ENCODE measurements around the gene TOX3.

The TOX3 gene

DNA sequence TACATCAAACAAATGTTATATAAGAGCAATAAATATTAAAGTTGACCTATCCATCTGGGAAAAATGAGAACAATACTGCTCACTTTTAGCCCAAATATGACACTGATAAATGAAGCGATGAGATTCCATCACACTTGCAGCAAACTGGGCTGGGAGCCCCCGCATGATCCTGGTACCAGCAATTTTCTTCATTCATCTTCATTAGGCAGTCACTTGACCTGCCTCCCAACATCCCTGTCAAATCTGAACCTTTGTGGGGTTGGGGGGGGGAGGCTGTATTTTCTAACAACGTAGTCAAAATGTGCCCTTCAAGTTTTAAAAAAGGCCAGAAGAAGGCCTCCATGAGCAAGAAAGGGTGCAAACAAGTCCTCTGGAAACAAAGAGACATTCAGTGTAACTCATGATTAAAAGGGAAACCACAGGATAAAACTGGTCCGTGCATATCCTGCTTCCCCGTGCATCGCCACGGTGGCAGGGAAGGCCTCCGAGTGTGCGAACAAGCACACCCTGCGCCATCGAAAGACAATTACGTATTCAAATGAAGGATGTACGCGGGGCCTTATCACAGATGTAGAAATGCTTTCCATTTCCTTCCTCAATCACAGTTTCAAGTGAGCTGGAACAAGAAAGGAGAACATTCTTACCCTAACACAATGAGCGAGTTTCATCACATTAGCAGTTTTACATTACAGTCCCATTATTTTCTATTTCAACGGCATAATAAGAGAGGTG lies 48.4 kb downstream of the TOX3 start:
- H2AFZ ChIP-seq (ENCODE audit: low read length), result no peak overlapping the region
- H3K4me1 ChIP-seq (ENCODE audit: insufficient read depth, low read length, severe bottlenecking), result no peaks in the 10 kb centered on the region
- no peak overlapping the region for H3K4me2 ChIP-seq (ENCODE audit: low read length)
- H3F3A ChIP-seq (ENCODE audit: insufficient read depth, low read length), result no peaks in the 10 kb centered on the region
- H3K36me3 ChIP-seq (ENCODE audit: insufficient read depth, low read length), result no peaks in the 10 kb centered on the region
- H3K9me2 ChIP-seq (ENCODE audit: low read depth, low read length), result no peaks in the 10 kb centered on the region
- H3K4me3 ChIP-seq (ENCODE audit: low read depth, low read length, poor library complexity, severe bottlenecking), result no peak overlapping the region
- H3K9me3 ChIP-seq (ENCODE audit: low read length), result no peaks in the 10 kb centered on the region
- H3K9ac ChIP-seq (ENCODE audit: low read length), result no peak overlapping the region
- H3K27ac ChIP-seq (ENCODE audit: low read depth, low read length, poor library complexity, severe bottlenecking), result no peak overlapping the region
- no peak for TF ChIP-seq EZH2 (IDR thresholded peaks at IDR 0.05; ENCODE audit: borderline replicate concordance, low read length)
- TF ChIP-seq, protein P1, sequence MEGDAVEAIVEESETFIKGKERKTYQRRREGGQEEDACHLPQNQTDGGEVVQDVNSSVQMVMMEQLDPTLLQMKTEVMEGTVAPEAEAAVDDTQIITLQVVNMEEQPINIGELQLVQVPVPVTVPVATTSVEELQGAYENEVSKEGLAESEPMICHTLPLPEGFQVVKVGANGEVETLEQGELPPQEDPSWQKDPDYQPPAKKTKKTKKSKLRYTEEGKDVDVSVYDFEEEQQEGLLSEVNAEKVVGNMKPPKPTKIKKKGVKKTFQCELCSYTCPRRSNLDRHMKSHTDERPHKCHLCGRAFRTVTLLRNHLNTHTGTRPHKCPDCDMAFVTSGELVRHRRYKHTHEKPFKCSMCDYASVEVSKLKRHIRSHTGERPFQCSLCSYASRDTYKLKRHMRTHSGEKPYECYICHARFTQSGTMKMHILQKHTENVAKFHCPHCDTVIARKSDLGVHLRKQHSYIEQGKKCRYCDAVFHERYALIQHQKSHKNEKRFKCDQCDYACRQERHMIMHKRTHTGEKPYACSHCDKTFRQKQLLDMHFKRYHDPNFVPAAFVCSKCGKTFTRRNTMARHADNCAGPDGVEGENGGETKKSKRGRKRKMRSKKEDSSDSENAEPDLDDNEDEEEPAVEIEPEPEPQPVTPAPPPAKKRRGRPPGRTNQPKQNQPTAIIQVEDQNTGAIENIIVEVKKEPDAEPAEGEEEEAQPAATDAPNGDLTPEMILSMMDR (IDR thresholded peaks at IDR 0.05; ENCODE audit: low read length), result no peak
- no peaks in the 10 kb centered on the region for H4K20me1 ChIP-seq (ENCODE audit: insufficient read depth, low read length)
- H3K27me3 ChIP-seq (ENCODE audit: insufficient read depth, low read length), result no peaks in the 10 kb centered on the region
- no peaks in the 10 kb centered on the region for H3K79me2 ChIP-seq (ENCODE audit: insufficient read depth, low read length)

DNA sequence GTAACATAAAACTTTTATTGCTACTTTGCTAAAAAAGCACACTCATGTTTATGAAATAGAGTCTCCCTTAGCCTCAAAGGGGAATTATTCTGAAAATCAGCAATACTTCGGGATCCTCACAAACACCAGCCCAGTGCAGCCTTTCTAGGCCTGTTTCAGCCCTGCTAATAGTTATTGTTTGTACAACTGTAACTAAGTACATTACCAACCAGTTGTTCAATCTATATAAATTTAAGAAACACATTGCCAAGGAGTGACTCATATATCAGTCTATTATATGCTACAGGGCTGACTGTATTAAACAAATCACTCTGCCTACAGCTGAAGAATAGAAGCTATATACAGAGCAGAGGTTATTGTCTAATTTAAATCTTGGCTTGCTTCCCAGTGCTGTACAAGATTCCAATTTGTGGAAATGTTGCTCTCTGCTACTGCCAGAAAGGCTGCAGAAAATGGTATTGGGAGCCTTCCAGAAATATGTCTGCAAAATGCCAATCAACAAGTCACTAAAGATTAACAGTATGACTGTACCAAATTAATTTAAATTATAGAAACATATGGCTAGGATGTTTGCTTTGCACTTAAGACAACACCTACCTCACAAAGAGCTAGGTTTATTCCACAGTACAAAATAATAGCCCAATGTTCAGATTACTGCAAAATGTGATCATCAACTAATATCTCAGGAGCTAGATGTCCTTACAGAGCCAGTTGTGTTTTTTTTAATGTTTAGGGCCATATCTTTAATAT lies 49.7 kb downstream of the TOX3 start:
- no peaks in the 10 kb centered on the region for H3K36me3 ChIP-seq (ENCODE audit: insufficient read depth, low read length)
- no peaks in the 10 kb centered on the region for H4K20me1 ChIP-seq (ENCODE audit: insufficient read depth, low read length)
- no peak overlapping the region for H2AFZ ChIP-seq (ENCODE audit: low read length)
- H3K9ac ChIP-seq (ENCODE audit: low read length), result no peak overlapping the region
- no peak overlapping the region for H3K4me3 ChIP-seq (ENCODE audit: low read depth, low read length, poor library complexity, severe bottlenecking)
- H3K27ac ChIP-seq (ENCODE audit: low read depth, low read length, poor library complexity, severe bottlenecking), result no peak overlapping the region
- no peaks in the 10 kb centered on the region for H3K9me3 ChIP-seq (ENCODE audit: low read length)
- H3K27me3 ChIP-seq (ENCODE audit: insufficient read depth, low read length), result no peaks in the 10 kb centered on the region
- TF ChIP-seq, protein P1 (IDR thresholded peaks at IDR 0.05; ENCODE audit: low read length), result no peak
- TF ChIP-seq EZH2 (IDR thresholded peaks at IDR 0.05; ENCODE audit: borderline replicate concordance, low read length), result no peak
- H3K9me2 ChIP-seq (ENCODE audit: low read depth, low read length), result no peaks in the 10 kb centered on the region
- no peak overlapping the region for H3K4me2 ChIP-seq (ENCODE audit: low read length)
- H3K79me2 ChIP-seq (ENCODE audit: insufficient read depth, low read length), result no peaks in the 10 kb centered on the region
- H3K4me1 ChIP-seq (ENCODE audit: insufficient read depth, low read length, severe bottlenecking), result no peaks in the 10 kb centered on the region
- no peaks in the 10 kb centered on the region for H3F3A ChIP-seq (ENCODE audit: insufficient read depth, low read length)

DNA sequence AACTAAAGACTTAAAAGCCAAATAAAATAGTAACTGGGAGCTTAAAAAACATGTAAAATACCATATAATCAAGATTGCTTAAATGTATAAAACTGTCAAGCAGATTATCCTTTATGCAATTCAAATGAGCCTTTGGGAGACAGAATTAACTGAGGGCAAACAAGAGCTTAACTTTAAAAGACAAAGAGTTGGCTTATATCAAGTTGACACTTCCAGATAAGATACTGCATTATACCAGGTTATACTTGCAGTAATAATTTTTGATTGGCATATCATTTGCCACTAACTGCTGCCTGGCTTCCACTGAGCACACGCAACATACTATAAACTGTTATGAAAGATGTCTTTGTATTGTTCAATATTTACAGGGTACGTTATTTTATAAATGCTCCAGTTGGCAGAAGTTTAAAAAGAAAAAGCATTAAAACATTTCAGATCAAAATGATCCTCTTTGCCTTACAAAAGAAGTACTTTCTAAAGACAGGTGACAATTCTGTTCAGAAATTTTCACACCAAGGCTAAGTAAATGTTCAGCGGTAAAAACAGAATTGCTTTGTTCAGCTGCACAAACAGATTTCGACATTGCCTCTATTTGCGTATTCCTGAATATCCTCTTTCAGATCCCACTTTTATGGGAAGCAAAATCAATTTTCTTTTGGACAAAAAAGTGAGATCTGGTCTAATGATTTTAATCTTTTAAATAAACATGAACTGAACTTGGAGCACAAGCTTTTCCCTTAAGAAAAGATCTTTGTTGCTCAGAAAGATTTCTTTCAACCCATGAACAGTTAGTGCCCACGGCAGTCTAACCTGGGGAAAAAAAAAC lies 50.7 kb downstream of the TOX3 start:
- no peak overlapping the region for H3K27ac ChIP-seq (ENCODE audit: low read depth, low read length, poor library complexity, severe bottlenecking)

More for the DNA sequence above, 50.7 kb downstream of the TOX3 start:
- H3F3A ChIP-seq (ENCODE audit: insufficient read depth, low read length), result no peaks in the 10 kb centered on the region
- H3K27me3 ChIP-seq (ENCODE audit: insufficient read depth, low read length), result no peaks in the 10 kb centered on the region
- no peaks in the 10 kb centered on the region for H3K9me2 ChIP-seq (ENCODE audit: low read depth, low read length)
- no peak overlapping the region for H3K9ac ChIP-seq (ENCODE audit: low read length)
- H3K4me3 ChIP-seq (ENCODE audit: low read depth, low read length, poor library complexity, severe bottlenecking), result no peak overlapping the region
- no peaks in the 10 kb centered on the region for H3K4me1 ChIP-seq (ENCODE audit: insufficient read depth, low read length, severe bottlenecking)
- no peaks in the 10 kb centered on the region for H3K36me3 ChIP-seq (ENCODE audit: insufficient read depth, low read length)
- TF ChIP-seq, protein P1 (IDR thresholded peaks at IDR 0.05; ENCODE audit: low read length), result no peak
- TF ChIP-seq EZH2 (IDR thresholded peaks at IDR 0.05; ENCODE audit: borderline replicate concordance, low read length), result no peak
- no peaks in the 10 kb centered on the region for H3K9me3 ChIP-seq (ENCODE audit: low read length)
- H3K79me2 ChIP-seq (ENCODE audit: insufficient read depth, low read length), result no peaks in the 10 kb centered on the region
- no peak overlapping the region for H2AFZ ChIP-seq (ENCODE audit: low read length)
- H3K4me2 ChIP-seq (ENCODE audit: low read length), result no peak overlapping the region
- no peaks in the 10 kb centered on the region for H4K20me1 ChIP-seq (ENCODE audit: insufficient read depth, low read length)

Measured in OCI-LY1 (cell line).